ENCODE data around the gene ADAMTS2.

DNA sequence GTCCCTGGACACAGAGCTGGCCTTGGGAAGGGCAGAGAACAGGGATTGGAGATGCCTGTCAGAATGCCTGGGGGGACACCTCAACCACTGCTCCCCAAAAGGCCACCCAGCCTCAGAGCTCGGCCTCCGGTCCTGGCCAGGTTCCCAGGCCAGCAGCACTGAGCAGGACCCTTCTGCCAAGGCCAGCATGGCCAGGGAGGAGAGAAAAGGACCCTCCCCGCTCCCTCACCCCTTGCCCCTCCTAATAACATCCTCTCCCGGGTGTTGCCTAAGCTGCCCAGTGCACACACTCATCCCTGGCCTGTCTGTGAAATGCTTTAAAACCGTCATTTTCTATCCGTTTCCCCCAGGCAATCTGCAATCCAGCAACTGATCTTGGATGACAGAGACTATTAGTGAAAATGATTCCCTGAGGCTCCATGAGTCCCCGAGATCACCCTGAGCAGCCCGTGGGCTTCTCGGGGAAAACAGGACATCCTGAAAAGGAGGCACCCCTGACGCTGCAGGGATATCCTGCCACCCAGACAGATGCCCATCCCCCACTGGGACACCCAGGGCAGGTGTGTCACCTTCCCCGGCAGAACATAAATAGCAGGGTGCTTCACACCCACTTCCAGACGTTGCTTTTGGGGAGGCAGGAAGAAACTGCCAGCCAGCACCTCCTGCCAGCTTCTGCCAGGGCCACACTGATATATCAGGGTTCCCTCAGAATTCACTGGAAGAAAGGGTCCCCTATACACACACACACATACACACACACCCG, 75.3 kb downstream of the ADAMTS2 start:
- TF ChIP-seq, protein P1, sequence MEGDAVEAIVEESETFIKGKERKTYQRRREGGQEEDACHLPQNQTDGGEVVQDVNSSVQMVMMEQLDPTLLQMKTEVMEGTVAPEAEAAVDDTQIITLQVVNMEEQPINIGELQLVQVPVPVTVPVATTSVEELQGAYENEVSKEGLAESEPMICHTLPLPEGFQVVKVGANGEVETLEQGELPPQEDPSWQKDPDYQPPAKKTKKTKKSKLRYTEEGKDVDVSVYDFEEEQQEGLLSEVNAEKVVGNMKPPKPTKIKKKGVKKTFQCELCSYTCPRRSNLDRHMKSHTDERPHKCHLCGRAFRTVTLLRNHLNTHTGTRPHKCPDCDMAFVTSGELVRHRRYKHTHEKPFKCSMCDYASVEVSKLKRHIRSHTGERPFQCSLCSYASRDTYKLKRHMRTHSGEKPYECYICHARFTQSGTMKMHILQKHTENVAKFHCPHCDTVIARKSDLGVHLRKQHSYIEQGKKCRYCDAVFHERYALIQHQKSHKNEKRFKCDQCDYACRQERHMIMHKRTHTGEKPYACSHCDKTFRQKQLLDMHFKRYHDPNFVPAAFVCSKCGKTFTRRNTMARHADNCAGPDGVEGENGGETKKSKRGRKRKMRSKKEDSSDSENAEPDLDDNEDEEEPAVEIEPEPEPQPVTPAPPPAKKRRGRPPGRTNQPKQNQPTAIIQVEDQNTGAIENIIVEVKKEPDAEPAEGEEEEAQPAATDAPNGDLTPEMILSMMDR (IDR thresholded peaks at IDR 0.05; ENCODE audit: insufficient read depth, low read length, poor library complexity, severe bottlenecking), result no peak
- no peak for TF ChIP-seq EZH2phosphoT487 (conservative IDR thresholded peaks at IDR 0.05; ENCODE audit: low read length)
